GM23338 (cell line): ENCODE measurements around the gene ARMC8. TPM values are rescaled to one million over a fixed set of nuclear protein-coding genes. Genes with fewer than 3 reads are reported as not detected.

Experiments used
- ATAC-seq: fragments of 200-7000 bp; cut with Tn5 transposase; 3 replicates; pipeline ENCODE4 v1.9.1; 2020
- DNase-seq: peaks from one replicate; pipeline ENCODE4 v3.0.0-alpha.2; 2015; ENCODE audit warnings: low spot score
- H2AFZ ChIP-seq: fragments of 200-600 bp; sonication (generic); 2 replicates; pipeline ENCODE4 v1.8.0; 2016; ENCODE audit warnings: antibody characterized with exemption, mild to moderate bottlenecking, moderate library complexity
- H3F3A ChIP-seq: fragments of 200-600 bp; sonication (generic); replicated peaks from 2 replicates; pipeline ENCODE4 v1.8.0; 2017; ENCODE audit warnings: antibody characterized with exemption, mixed run types, low read depth
- H3K27ac ChIP-seq: fragments of 200-600 bp; sonication (generic); 2 replicates; pipeline ENCODE4 v1.6.1; 2016; ENCODE audit warnings: low read depth
- H3K27me3 ChIP-seq: fragments of 200-600 bp; sonication (generic); 2 replicates; pipeline ENCODE4 v1.8.0; 2016; ENCODE audit warnings: mild to moderate bottlenecking, mixed run types, moderate library complexity; ENCODE audit not compliant: insufficient read depth
- H3K36me3 ChIP-seq: fragments of 200-600 bp; sonication (generic); 2 replicates; pipeline ENCODE4 v1.8.0; 2016; ENCODE audit warnings: mild to moderate bottlenecking; ENCODE audit not compliant: insufficient read depth
- H3K4me1 ChIP-seq: fragments of 200-600 bp; sonication (generic); 2 replicates; pipeline ENCODE4 v1.8.0; 2016; ENCODE audit warnings: mild to moderate bottlenecking, moderate library complexity; ENCODE audit not compliant: insufficient read depth
- H3K4me2 ChIP-seq: fragments of 200-600 bp; sonication (generic); 2 replicates; pipeline ENCODE4 v1.7.1; 2017; ENCODE audit warnings: mixed run types
- H3K4me3 ChIP-seq: fragments of 200-600 bp; sonication (generic); 2 replicates; pipeline ENCODE4 v1.6.1; 2016; ENCODE audit warnings: mixed run types
- H3K79me2 ChIP-seq: fragments of 200-600 bp; sonication (generic); replicated peaks from 2 replicates; pipeline ENCODE4 v1.8.0; 2017; ENCODE audit warnings: mild to moderate bottlenecking; ENCODE audit not compliant: insufficient read depth
- H3K9me2 ChIP-seq: fragments of 200-600 bp; sonication (generic); 2 replicates; pipeline ENCODE4 v1.8.0; 2017; ENCODE audit not compliant: insufficient read depth
- H4K20me1 ChIP-seq: fragments of 200-600 bp; sonication (generic); replicated peaks from 2 replicates; pipeline ENCODE4 v1.8.0; 2017; ENCODE audit warnings: mild to moderate bottlenecking; ENCODE audit not compliant: insufficient read depth
- H3K27ac Mint-ChIP-seq: 2 replicates; pipeline ENCODE4 v1.8.0; 2020; ENCODE audit warnings: inconsistent platforms, mild to moderate bottlenecking, moderate library complexity, mixed read lengths
- H3K27me3 Mint-ChIP-seq: 3 replicates; pipeline ENCODE4 v1.8.0; 2022; ENCODE audit warnings: low read depth, mild to moderate bottlenecking, moderate library complexity, mixed read lengths, inconsistent platforms; ENCODE audit not compliant: insufficient read depth, poor library complexity
- H3K36me3 Mint-ChIP-seq: 3 replicates; pipeline ENCODE4 v1.8.0; 2021; ENCODE audit warnings: low read depth, mild to moderate bottlenecking, inconsistent platforms, moderate library complexity, mixed read lengths
- H3K4me1 Mint-ChIP-seq: 3 replicates; pipeline ENCODE4 v1.8.0; 2020; ENCODE audit warnings: mild to moderate bottlenecking, inconsistent platforms, mixed read lengths
- H3K4me3 Mint-ChIP-seq: 3 replicates; pipeline ENCODE4 v1.8.0; 2021; ENCODE audit warnings: moderate library complexity, mild to moderate bottlenecking, inconsistent platforms, mixed read lengths
- H3K9me3 Mint-ChIP-seq: 3 replicates; pipeline ENCODE4 v1.8.0; 2020; ENCODE audit warnings: moderate library complexity, mild to moderate bottlenecking, inconsistent platforms, mixed read lengths
- CREB1 ChIP-seq: fragments of 250-450 bp; sonication (Bioruptor Pico); IDR thresholded peaks from 2 replicates; pipeline ENCODE4 v1.5.0; 2020; ENCODE audit warnings: low read depth, mild to moderate bottlenecking, moderate library complexity
- CTCF ChIP-seq, 2 experiments: fragments of 200-600 bp in 1 of 2; sonication (generic) in 1 of 2; conservative IDR thresholded peaks; 2 replicates each; pipeline versions ENCODE4 v1.5.1 to v1.6.1; 2016 to 2017; ENCODE audit warnings: antibody characterized with exemption in 2 of 2, low read depth in 2 of 2, mild to moderate bottlenecking in 2 of 2, moderate library complexity in 1 of 2
- ETS1 ChIP-seq: IDR thresholded peaks from 2 replicates; pipeline ENCODE4 v1.6.1; 2016; ENCODE audit warnings: antibody characterized with exemption
- EZH2 ChIP-seq: fragments of 200-600 bp; sonication (generic); IDR thresholded peaks from one replicate; pipeline ENCODE4 v1.8.0; 2017; ENCODE audit warnings: antibody characterized with exemption, mild to moderate bottlenecking, low read depth; ENCODE audit not compliant: unreplicated experiment
- EZH2phosphoT487 ChIP-seq: fragments of 200-600 bp; sonication (generic); IDR thresholded peaks from one replicate; pipeline ENCODE4 v1.8.1; 2018; ENCODE audit warnings: antibody characterized with exemption; ENCODE audit not compliant: unreplicated experiment
- JUNB ChIP-seq: IDR thresholded peaks from one replicate; pipeline ENCODE4 v1.6.1; 2016; ENCODE audit warnings: antibody characterized with exemption; ENCODE audit not compliant: unreplicated experiment
- NANOG ChIP-seq: IDR thresholded peaks from 2 replicates; pipeline ENCODE4 v1.6.1; 2016; ENCODE audit warnings: antibody characterized with exemption, borderline replicate concordance
- POLR2AphosphoS5 ChIP-seq: IDR thresholded peaks from 2 replicates; pipeline ENCODE4 v1.6.1; 2016; ENCODE audit warnings: antibody characterized with exemption, low read depth
- STAT1 ChIP-seq: IDR thresholded peaks from one replicate; pipeline ENCODE4 v1.6.1; 2016; ENCODE audit warnings: antibody characterized with exemption; ENCODE audit not compliant: unreplicated experiment
- ZNF114 ChIP-seq: fragments of 250-450 bp; sonication (Bioruptor Pico); IDR thresholded peaks from 2 replicates; pipeline ENCODE4 v1.5.0; 2020; ENCODE audit warnings: mild to moderate bottlenecking, moderate library complexity
- ZNF331 ChIP-seq: fragments of 250-450 bp; sonication (Bioruptor Pico); IDR thresholded peaks from 2 replicates; pipeline ENCODE4 v1.5.0; 2020; ENCODE audit warnings: low read depth, mild to moderate bottlenecking, moderate library complexity
- ZNF462 ChIP-seq: fragments of 250-450 bp; sonication (Bioruptor Pico); IDR thresholded peaks from 2 replicates; pipeline ENCODE4 v1.5.0; 2020; ENCODE audit warnings: mild to moderate bottlenecking, moderate library complexity
- polyA plus RNA-seq: library from polyadenylated mRNA; unstranded; fragments of >200 nt; fragmentation: Nextera tagmentation; extraction: Ambion mirVana; gene quantifications from 2 replicates; pipeline ENCODE4 v1.2.1, GENCODE V29; 2016
- total RNA-seq: library from RNA; depleted of rRNA; stranded (reverse); fragments of >200 nt; shearing (Covaris generic); gene quantifications from 2 replicates; pipeline ENCODE4 v1.2.3, GENCODE V29; 2014
- TF ChIP-seq, protein P1 (sequence below): IDR thresholded peaks from one replicate; pipeline ENCODE4 v1.6.1; 2018; ENCODE audit warnings: antibody characterized with exemption; ENCODE audit not compliant: unreplicated experiment

The ARMC8 gene
- total and polyA plus RNA-seq, 2 experiments from 2014 or later: 36.8 to 61.4 TPM

DNA sequence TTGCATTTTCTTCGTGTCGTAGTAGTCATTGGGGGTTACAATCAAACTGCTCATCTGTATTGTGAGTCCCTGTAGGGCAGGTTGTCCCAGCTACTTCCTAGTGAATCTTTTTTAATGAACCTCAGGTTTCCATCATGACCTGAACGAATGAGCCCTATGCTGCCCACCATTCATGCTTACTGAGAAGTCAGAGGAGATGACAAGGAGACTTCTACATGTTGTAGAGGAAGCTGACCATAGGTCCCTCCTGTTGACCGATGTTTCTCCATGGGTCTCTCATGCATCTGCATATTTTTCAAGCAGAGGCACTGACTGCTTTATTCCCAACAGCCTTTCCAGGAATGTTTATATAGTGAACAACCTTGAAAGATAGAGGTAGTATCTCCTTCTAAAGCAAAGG lies 147.5 kb downstream of the ARMC8 start:
- peaks cover 23% of the 10 kb centered on the region for H3K4me1 ChIP-seq
- Mint-ChIP-seq H3K27me3 (peaks cover 6% of the 10 kb centered on the region), H3K9me3 (no peaks in the 10 kb centered on the region), H3K4me3 (no peak overlapping the region), H3K27ac (no peak overlapping the region), H3K4me1 (peaks cover 38% of the 10 kb centered on the region), H3K36me3 (no peaks in the 10 kb centered on the region)
- DNase-seq (no peak), ATAC-seq (no peak)
- H3K27ac ChIP-seq: no peak overlapping the region
- TF ChIP-seq EZH2 (no peak), STAT1 (no peak), EZH2phosphoT487 (no peak), ZNF114 (CRISPR knock-in tag) (no peak), CREB1 (CRISPR knock-in tag) (no peak), ZNF331 (CRISPR knock-in tag) (no peak), CTCF (conservative IDR thresholded peaks at IDR 0.05; ENCODE audit: low read depth in 2 of 2) (no peak), ZNF462 (no peak), ETS1 (no peak), JUNB (no peak), POLR2AphosphoS5 (no peak), NANOG (no peak)
- TF ChIP-seq, protein P1, sequence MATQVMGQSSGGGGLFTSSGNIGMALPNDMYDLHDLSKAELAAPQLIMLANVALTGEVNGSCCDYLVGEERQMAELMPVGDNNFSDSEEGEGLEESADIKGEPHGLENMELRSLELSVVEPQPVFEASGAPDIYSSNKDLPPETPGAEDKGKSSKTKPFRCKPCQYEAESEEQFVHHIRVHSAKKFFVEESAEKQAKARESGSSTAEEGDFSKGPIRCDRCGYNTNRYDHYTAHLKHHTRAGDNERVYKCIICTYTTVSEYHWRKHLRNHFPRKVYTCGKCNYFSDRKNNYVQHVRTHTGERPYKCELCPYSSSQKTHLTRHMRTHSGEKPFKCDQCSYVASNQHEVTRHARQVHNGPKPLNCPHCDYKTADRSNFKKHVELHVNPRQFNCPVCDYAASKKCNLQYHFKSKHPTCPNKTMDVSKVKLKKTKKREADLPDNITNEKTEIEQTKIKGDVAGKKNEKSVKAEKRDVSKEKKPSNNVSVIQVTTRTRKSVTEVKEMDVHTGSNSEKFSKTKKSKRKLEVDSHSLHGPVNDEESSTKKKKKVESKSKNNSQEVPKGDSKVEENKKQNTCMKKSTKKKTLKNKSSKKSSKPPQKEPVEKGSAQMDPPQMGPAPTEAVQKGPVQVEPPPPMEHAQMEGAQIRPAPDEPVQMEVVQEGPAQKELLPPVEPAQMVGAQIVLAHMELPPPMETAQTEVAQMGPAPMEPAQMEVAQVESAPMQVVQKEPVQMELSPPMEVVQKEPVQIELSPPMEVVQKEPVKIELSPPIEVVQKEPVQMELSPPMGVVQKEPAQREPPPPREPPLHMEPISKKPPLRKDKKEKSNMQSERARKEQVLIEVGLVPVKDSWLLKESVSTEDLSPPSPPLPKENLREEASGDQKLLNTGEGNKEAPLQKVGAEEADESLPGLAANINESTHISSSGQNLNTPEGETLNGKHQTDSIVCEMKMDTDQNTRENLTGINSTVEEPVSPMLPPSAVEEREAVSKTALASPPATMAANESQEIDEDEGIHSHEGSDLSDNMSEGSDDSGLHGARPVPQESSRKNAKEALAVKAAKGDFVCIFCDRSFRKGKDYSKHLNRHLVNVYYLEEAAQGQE: no peak
- no peaks in the 10 kb centered on the region for H3K9me2 ChIP-seq
- H3K4me3 ChIP-seq: no peak overlapping the region
- no peaks in the 10 kb centered on the region for H3K27me3 ChIP-seq
- no peak overlapping the region for H2AFZ ChIP-seq
- no peak overlapping the region for H3K4me2 ChIP-seq
- H3K79me2 ChIP-seq: no peaks in the 10 kb centered on the region
- H3K36me3 ChIP-seq: no peaks in the 10 kb centered on the region
- H4K20me1 ChIP-seq: no peaks in the 10 kb centered on the region
- no peaks in the 10 kb centered on the region for H3F3A ChIP-seq
